Regular cardiac myocyte (primary cell): ENCODE data around the gene ZC3H14. TPM values are rescaled to one million over a fixed set of nuclear protein-coding genes. Genes with fewer than 3 reads are reported as not detected.

ENCODE experiments used
- total RNA-seq: library from RNA; depleted of rRNA; stranded (reverse); fragments of >200 nt; gene quantifications from 2 replicates; pipeline ENCODE4 v1.2.3, GENCODE V29; 2014

ZC3H14 gene
- 58.7 and 63.4 TPM in 2 replicates for total RNA-seq

DNA sequence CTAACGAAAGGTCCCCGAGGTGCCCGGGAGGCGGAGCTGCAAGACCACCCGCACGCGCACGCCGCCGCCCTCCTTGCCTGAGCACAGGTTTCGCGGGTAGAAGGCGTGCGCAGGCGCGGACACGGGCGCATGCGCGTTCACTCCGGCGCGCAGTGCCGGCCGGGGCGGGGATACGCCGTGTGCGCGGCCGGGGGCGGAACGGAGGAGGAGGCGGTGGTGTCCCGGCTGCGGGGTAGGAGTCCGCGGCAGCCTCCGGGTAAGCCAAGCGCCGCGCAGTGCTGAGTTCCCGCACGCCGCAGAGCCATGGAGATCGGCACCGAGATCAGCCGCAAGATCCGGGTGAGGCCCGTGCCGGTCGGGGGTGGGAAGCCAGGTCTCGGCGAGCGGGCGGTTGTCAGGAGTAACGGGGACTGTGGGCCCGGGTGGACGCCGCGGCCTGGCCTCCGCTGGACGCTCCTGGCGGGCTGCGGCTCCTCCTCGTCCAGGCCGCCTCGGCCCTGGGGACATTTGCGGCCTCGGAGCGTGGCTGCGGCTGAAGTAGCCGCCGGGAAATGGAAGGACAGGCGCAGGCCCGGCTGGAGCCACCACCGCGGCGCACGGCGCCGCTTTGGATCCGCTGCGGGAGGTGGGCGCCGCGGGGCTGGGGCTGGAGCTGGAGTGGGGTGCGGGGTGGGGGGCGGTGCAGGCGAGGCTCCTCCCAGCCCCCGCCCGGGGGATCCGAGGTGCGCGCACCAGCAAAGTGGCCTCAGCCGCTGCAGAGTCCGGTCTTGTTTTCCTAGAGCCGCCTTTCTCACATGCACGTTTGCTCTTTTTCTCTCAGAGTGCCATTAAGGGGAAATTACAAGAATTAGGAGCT lies at the start of gene ZC3H14:
ZC3H14 (plus strand) TSS at position 207 of the 856 bp plus-strand sequence; CDS start at position 304, 97 bp downstream.

DNA sequence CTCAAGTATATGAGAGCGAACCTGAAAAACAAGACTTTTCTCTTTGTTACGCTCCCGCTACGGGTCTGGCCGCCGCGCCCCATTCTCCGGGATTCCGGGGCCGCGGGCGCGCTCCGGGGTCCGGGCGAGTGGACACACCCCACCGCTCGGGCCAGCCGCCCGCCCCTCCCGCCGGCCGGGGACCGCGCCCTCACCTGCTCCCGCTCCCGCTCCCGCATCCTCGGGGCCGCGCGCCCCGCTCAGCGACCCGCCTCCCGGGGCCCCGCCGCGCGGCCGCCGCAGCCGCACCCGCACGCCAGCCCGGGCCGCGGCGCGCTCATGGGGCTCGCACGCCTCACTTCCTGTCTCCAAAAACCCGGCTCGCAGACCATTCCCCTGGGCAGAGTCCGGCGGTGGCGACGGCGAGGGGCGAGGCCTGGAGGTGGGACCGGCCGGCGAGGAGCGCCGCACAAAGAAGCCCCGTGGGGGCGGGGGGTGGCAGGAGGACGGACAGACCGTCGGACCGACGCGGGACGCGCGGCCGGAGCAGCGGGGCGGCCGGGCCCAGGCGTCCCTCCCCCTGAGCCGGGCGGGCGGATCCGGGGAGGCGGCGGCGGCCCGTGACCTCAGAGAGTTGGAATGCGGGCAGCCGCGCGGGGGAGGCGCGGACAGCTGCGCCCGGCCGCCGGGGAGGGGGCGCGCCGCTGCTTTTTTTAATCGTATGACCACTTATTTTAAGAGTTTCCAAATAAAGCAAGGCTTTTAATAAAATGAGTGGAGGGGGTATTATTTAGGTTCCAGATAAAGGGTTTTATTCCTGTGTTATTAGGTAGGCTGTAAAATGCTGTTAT lies 8.2 kb upstream of the ZC3H14 start, which contains the start of gene PTPN21:
PTPN21 (minus strand) TSS at position 551 of the 830 bp plus-strand sequence. CDS start 4,590 bp downstream, outside the sequence.

Other genes with a start within 250 kb of the ZC3H14 start
- not detected in 2 replicates for gene KCNK10, start 239.8 kb upstream of the ZC3H14 start, total RNA-seq
- gene SPATA7, start 177.4 kb upstream of the ZC3H14 start, total RNA-seq, result 6.1 and 17.2 TPM in 2 replicates
- 5.4 and 6.1 TPM in 2 replicates for gene PTPN21, start 8.0 kb upstream of the ZC3H14 start, total RNA-seq
- gene EML5, start 229.9 kb downstream of the ZC3H14 start, total RNA-seq, result under 0.01 and 0.19 TPM in 2 replicates